ENCODE data around the gene TNFRSF21.
A peak's percentile ranks its signal among the peaks of the same experiment; 100 is the strongest.

The TNFRSF21 gene

DNA sequence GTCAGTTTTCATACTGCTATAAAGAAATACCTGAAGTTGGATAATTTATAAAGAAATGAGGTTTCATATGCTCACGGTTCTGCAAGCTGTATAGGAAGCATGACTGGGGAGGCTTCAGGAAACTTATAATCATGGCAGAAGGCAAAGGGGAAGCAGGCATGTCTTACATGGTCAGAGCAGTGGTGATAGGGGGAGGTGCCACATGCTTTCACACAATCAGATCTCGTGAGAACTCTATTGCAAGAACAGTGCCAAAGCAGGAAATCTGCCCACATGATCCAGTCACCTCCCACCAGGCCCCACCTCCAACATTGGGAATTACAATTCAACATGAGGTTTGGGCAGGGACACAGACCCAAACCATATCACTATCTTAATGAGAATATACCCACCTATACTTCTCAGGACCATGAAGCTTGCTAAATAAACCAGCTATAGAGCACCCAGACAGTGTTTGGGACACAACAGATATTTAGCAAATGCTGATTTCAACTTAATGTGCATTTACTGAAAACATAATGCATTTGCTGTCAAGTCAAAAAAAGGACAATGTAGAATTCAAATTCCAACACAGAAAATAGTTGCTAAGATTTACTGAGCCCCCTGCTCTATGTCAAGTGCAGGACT is 63.8 kb downstream of the TNFRSF21 start:
- DNase-seq (ENCODE audit: extremely low read depth, low read depth): no peak
- TF ChIP-seq, protein P1, sequence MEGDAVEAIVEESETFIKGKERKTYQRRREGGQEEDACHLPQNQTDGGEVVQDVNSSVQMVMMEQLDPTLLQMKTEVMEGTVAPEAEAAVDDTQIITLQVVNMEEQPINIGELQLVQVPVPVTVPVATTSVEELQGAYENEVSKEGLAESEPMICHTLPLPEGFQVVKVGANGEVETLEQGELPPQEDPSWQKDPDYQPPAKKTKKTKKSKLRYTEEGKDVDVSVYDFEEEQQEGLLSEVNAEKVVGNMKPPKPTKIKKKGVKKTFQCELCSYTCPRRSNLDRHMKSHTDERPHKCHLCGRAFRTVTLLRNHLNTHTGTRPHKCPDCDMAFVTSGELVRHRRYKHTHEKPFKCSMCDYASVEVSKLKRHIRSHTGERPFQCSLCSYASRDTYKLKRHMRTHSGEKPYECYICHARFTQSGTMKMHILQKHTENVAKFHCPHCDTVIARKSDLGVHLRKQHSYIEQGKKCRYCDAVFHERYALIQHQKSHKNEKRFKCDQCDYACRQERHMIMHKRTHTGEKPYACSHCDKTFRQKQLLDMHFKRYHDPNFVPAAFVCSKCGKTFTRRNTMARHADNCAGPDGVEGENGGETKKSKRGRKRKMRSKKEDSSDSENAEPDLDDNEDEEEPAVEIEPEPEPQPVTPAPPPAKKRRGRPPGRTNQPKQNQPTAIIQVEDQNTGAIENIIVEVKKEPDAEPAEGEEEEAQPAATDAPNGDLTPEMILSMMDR (IDR thresholded peaks at IDR 0.05; ENCODE audit: low read depth, low read length): no peak

DNA sequence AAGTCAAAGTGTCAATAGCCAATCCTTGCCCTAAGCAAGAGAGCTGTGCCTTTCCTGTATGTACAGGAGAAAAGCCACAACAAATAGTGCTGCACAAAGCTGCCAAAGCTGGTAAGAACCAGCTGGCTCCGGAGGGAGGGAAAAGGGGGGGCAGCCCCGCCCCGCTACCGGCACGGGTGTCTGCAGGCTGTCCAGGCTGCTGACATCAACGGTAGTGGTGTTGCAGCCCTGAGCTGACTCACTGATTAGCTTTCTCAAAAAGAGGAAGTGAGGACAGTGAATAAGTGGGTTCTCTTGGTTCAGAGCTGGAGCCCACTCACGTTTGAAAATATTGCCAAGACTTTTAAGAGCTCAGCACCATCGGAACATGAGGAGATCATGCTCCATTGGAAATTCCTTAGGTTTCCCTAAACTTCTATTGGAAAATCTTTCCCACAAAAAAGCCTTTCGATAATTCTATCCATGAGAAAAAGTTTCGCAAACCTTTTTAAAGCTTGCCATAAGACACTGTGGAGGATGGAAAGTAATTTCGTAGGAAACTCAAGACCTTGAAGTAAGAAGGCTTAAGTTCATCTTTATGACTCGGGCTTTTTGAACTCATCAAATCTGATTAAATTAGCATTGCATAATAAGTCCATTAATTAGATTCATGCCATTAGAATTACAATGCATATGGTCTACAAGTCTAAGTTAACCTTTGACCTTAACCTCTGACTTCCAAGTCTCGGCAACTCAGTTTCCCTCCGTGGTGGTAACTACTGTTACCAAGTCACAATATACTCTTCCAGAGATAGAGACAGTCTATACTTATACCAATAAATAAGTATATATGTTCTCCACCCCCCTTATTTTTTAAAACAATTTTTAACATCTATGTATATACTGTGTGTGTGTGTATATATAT is 67.0 kb downstream of the TNFRSF21 start:
- TF ChIP-seq, protein P1 (IDR thresholded peaks at IDR 0.05; ENCODE audit: low read depth, low read length): no peak
- DNase-seq (ENCODE audit: extremely low read depth, low read depth): peak; percentile 71

DNA sequence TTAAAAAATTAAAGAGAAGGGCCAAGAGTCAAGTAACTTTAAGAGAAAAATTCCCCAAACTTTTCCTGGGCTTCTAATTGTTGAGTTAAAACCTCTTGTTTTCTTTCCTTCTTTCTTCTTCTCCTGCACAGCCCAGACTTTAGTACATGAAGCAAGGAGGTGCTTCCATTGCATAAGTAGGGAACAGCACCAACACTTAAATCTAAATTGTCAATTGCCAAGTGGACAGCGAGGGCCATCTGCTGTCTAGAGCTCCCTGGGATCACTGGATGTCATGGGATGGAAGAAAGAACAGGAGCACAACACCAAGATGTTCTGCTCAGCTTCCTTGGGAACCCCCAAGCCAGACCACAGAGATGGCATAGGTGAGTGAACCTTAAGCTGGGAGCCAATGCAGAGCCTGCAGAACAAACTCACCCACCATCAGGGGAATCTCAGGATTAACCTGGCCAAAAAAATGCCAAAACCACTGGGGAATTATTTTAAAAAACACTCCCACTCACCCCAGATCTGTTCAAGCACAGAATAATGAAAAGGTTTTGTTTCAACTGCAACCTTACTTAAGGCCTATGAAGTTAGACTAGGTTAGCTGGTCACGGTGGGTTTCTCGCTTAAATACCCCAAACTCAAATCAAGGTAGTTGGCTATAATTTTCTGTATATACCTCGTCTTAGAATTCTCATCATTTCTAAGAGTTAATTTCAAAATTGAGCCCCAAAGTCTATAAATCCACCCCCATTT is 67.8 kb downstream of the TNFRSF21 start:
- TF ChIP-seq, protein P1 (IDR thresholded peaks at IDR 0.05; ENCODE audit: low read depth, low read length): peak; percentile 8
- no peak for DNase-seq (ENCODE audit: extremely low read depth, low read depth)

DNA sequence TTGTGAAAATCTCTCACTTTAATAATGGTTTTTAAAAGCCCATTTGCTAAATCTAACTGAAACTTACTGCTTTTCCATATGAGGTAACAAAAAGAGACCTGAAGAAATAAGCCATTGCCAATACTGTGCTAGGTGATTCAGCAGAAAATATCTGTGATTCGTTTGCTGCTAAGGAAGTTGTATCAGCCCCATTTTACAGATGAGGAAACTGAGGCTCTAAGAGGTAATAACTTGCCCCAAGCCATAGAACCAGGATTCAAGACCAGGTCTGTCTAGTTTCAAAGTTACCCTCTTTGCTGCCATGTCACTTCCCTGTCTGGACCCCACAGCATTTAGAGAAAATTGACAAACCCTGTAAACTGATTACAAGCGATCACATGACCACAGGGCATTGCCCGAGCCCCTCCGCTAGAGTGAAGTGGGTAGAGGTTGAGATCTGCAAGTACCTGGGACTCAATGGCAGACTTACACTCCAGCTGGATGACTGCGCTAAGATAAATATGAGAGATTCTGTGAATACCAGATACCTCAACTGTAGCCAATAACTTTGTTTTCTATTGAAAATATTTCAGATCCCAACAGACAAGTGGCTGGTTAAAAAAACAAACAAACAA is 69.3 kb downstream of the TNFRSF21 start:
- TF ChIP-seq, protein P1 (IDR thresholded peaks at IDR 0.05; ENCODE audit: low read depth, low read length): no peak
- no peak for DNase-seq (ENCODE audit: extremely low read depth, low read depth)

DNA sequence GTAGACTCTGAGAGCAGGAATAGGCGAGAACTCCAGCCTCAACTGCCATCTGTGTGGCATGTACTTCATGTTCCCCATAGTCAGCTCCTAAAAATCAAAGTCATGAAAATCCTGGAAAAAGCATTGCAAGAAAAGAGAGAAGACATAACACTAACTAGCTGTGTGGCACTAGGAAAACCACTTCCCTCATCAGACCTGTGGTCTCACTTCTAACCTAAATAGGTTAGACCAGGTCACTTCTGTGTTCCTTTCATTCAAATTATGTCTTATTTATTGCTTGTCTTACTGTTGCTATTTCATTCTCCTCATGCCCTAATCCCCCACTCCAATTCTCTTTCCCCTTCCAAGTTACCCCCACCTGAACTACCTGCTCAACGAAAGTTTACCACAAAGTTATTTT is 70.2 kb downstream of the TNFRSF21 start:
- TF ChIP-seq, protein P1 (IDR thresholded peaks at IDR 0.05; ENCODE audit: low read depth, low read length): no peak
- no peak for DNase-seq (ENCODE audit: extremely low read depth, low read depth)

DNA sequence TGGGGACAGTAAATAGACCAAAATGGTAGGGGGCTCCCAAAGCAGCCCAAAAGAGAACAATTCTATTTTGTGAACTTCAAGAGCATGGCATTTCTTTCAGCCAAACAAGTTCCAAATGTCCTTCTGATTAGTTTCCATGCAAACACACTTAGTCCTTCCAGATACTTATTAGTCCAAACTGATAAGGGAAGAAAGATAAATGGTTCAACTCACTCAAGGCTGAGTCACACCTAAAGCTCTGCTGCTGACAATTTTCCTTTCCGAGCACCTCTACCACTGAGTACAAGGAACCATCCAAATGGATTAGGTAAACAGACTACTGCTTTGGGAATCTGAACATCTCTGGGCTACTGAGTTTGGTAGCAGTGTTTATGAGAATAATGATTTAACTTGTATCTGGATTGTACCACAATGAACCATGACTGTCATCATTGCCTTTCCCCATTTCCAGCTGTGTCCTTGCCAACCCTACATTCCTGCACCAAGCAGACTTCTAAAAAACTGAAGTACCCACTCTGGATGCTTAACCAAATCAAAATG is 71.2 kb downstream of the TNFRSF21 start:
- TF ChIP-seq, protein P1 (IDR thresholded peaks at IDR 0.05; ENCODE audit: low read depth, low read length): no peak
- DNase-seq (ENCODE audit: extremely low read depth, low read depth): no peak

All from AG09319 (cell line).